ENCODE data around the gene YKT6.

Gene YKT6

GRCh38 chr7:44261240-44261639 is 60.5 kb downstream of the YKT6 start:
- no peaks in the 10 kb centered on the region for H3K36me3 ChIP-seq (ENCODE audit: control insufficient read depth, insufficient read depth, low read length)
- no peak overlapping the region for H3K27ac ChIP-seq (ENCODE audit: low read depth, low read length)
- no peaks in the 10 kb centered on the region for H3K27me3 ChIP-seq (ENCODE audit: control insufficient read depth, insufficient read depth, low read length)
- H3K9me3 ChIP-seq (ENCODE audit: control insufficient read depth, insufficient read depth, low read length) = no peaks in the 10 kb centered on the region
- no peak overlapping the region for H3K9ac ChIP-seq (ENCODE audit: low read depth, low read length)
- no peak overlapping the region for H3K4me3 ChIP-seq (ENCODE audit: low read depth, low read length)
- no peaks in the 10 kb centered on the region for H3K4me1 ChIP-seq (ENCODE audit: control insufficient read depth, insufficient read depth, low read length)

GRCh38 chr7:44262031-44262430 is 61.3 kb downstream of the YKT6 start:
- Histone ChIP-seq H3K36me3 (ENCODE audit: control insufficient read depth, insufficient read depth, low read length) (no peaks in the 10 kb centered on the region), H3K9ac (ENCODE audit: low read depth, low read length) (no peak overlapping the region), H3K4me1 (ENCODE audit: control insufficient read depth, insufficient read depth, low read length) (no peaks in the 10 kb centered on the region), H3K4me3 (ENCODE audit: low read depth, low read length) (no peak overlapping the region), H3K9me3 (ENCODE audit: control insufficient read depth, insufficient read depth, low read length) (no peaks in the 10 kb centered on the region), H3K27ac (ENCODE audit: low read depth, low read length) (no peak overlapping the region), H3K27me3 (ENCODE audit: control insufficient read depth, insufficient read depth, low read length) (no peaks in the 10 kb centered on the region)

GRCh38 chr7:44263326-44264082 is 62.7 kb downstream of the YKT6 start:
- Histone ChIP-seq H3K4me3 (ENCODE audit: low read depth, low read length) (no peak overlapping the region), H3K27me3 (ENCODE audit: control insufficient read depth, insufficient read depth, low read length) (no peaks in the 10 kb centered on the region), H3K9ac (ENCODE audit: low read depth, low read length) (no peak overlapping the region), H3K9me3 (ENCODE audit: control insufficient read depth, insufficient read depth, low read length) (no peaks in the 10 kb centered on the region), H3K27ac (ENCODE audit: low read depth, low read length) (no peak overlapping the region), H3K36me3 (ENCODE audit: control insufficient read depth, insufficient read depth, low read length) (no peaks in the 10 kb centered on the region), H3K4me1 (ENCODE audit: control insufficient read depth, insufficient read depth, low read length) (no peaks in the 10 kb centered on the region)
